Subcutaneous adipose tissue (tissue), 4 donors: ENCODE data around the gene TLR6. TPM values are rescaled to one million over a fixed set of nuclear protein-coding genes. Genes with fewer than 3 reads are reported as not detected.

Experiments used
- CTCF ChIP-seq: fragments of 450-650 bp; IDR thresholded peaks from one replicate; pipeline ENCODE4 v1.5.1; 2016; ENCODE audit warnings: low read depth, mild to moderate bottlenecking, control low read depth, antibody characterized with exemption, moderate library complexity
- total RNA-seq, 4 donors: library from RNA; depleted of rRNA; stranded (reverse); fragments of >200 nt; gene quantifications; one replicate each; pipeline ENCODE4 v1.1.0, GENCODE V29; 2016

The TLR6 gene
- total RNA-seq, 4 donors from 2014 or later = 4.7 to 19.2 (median 10.7) TPM

- no peak for TF ChIP-seq CTCF
Measured at GRCh38 chr4:38805530-38806145, 51.0 kb downstream of the TLR6 start.

- no peak for TF ChIP-seq CTCF
Measured at GRCh38 chr4:38804654-38805295, 51.8 kb downstream of the TLR6 start, which contains the start of gene TLR1. TLR1 (minus strand) TSS chr4:38804791; CDS start chr4:38798831, 5,960 bp downstream.

- no peak for TF ChIP-seq CTCF
Measured at GRCh38 chr4:38803833-38804653, 52.6 kb downstream of the TLR6 start.

GRCh38 chr4:38802561-38803355, 53.9 kb downstream of the TLR6 start:
- TF ChIP-seq CTCF = no peak

GRCh38 chr4:38800961-38801450, 55.6 kb downstream of the TLR6 start:
- no peak for TF ChIP-seq CTCF

GRCh38 chr4:38800366-38800765, 56.3 kb downstream of the TLR6 start:
- TF ChIP-seq CTCF = no peak
